Heart left ventricle (tissue), 16 donors: ENCODE measurements around the gene MFSD8. TPM values are rescaled to one million over a fixed set of nuclear protein-coding genes. Genes with fewer than 3 reads are reported as not detected.

Experiments
- ATAC-seq, 4 donors: fragments of 200-7000 bp; cut with Tn5 transposase; one replicate each; pipeline ENCODE4 v1.9.1; 2020 to 2022; ENCODE audit warnings: moderate library complexity in 4 of 4, mild to moderate bottlenecking in 3 of 4, moderate number of reproducible peaks in 1 of 4
- DNase-seq, 5 donors: peaks; one replicate each; pipeline ENCODE4 v3.0.0-alpha.2; 2020
- H3K27ac ChIP-seq, 12 donors: fragments of 200-600 bp; sonication (generic) in 4 of 12; one replicate each; pipeline versions ENCODE4 v1.5.0 to v1.8.0; 2016 to 2022; ENCODE audit warnings: mild to moderate bottlenecking in 2 of 12
- H3K27me3 ChIP-seq, 9 donors: fragments of 200-600 bp; sonication (generic) in 2 of 9; one replicate each; pipeline versions ENCODE4 v1.5.1 to v1.8.0; 2016 to 2022; ENCODE audit warnings: mild to moderate bottlenecking in 3 of 9
- H3K36me3 ChIP-seq, 9 donors: fragments of 200-600 bp; sonication (generic) in 2 of 9; one replicate each; pipeline versions ENCODE4 v1.5.0 to v1.8.0; 2018 to 2022; ENCODE audit warnings: mild to moderate bottlenecking in 2 of 9
- H3K4me1 ChIP-seq, 12 donors: fragments of 200-600 bp; sonication (generic) in 4 of 12; one replicate each; pipeline versions ENCODE4 v1.5.0 to v1.8.0; 2016 to 2022; ENCODE audit warnings: mild to moderate bottlenecking in 3 of 12
- H3K4me3 ChIP-seq, 12 donors: fragments of 200-600 bp; sonication (generic) in 4 of 12; one replicate each; pipeline versions ENCODE4 v1.5.0 to v1.8.0; 2017 to 2022; ENCODE audit warnings: mild to moderate bottlenecking in 9 of 12, moderate library complexity in 4 of 12
- H3K9me3 ChIP-seq, 12 donors: fragments of 200-600 bp; sonication (generic) in 4 of 12; one replicate each; pipeline versions ENCODE4 v1.5.0 to v1.8.0; 2016 to 2022; ENCODE audit warnings: mild to moderate bottlenecking in 1 of 12
- CTCF ChIP-seq, 12 donors: fragments of 200-600 bp; sonication (generic) in 4 of 12; IDR thresholded peaks; one replicate each; pipeline versions ENCODE4 v1.5.0 to v1.8.0; 2018 to 2022; ENCODE audit warnings: antibody characterized with exemption in 12 of 12, mild to moderate bottlenecking in 5 of 12
- POLR2A ChIP-seq, 2 donors: fragments of 450-650 bp; IDR thresholded peaks; one replicate each; pipeline ENCODE4 v1.6.1; 2017; ENCODE audit warnings: antibody characterized with exemption in 2 of 2, mild to moderate bottlenecking in 2 of 2, moderate library complexity in 2 of 2
- WGBS, 4 donors: extraction: QIAGEN DNeasy Blood & Tissue Kit in 2 of 4; methylation state at CpG; one replicate each; pipeline versions ENCODE4 v1.1.5 to v1.1.7; 2013 to 2018; 5-methylcytosine and 5-hydroxymethylcytosine counted together
- intact Hi-C, 10 donors: fragments of 100-400 bp; cut with DNase I; formaldehyde crosslinking; loops; one replicate each; pipeline versions ENCODE4 v1.11.1 to v1.14.2; 2022
- long read RNA-seq, 3 donors: library from polyadenylated mRNA; unstranded; transcript quantifications; one replicate each; pipeline ENCODE4 v2.0.0, GENCODE V29; 2020 to 2021
- polyA plus RNA-seq, 2 donors: library from polyadenylated mRNA; stranded (reverse); fragments of 200-250 nt; gene quantifications; one replicate each; pipeline ENCODE4 v1.2.3, GENCODE V29; 2013
- total RNA-seq, 9 donors: library from RNA; depleted of rRNA in 2 of 9; stranded (reverse); fragments of >200 nt in 2 of 9; fragmentation: NEBNext Ultra II Directional in 3 of 9; extraction: Animal tissue kit (Norgen Biotek cat#: 25700) in 3 of 9; gene quantifications; one replicate each; pipeline versions ENCODE4 v1.1.0 to v1.2.4, GENCODE V29; 2016 to 2023
- donor health status: ischemic (EF 13 %, LVEDD 7.1; RV severe dilation, severe dysfunction).
- donor health status: healthy with polysubstance abuse.
- donor health status: DM: no; HTN: yes; CAD: no.
- donor health status: DM: no; HTN: no; CAD: no.
- donor health status: ischemic (EF 25% LVEDD 6.9; RV normal size, moderate dysfunction).
- donor health status: ischemic (EF 25% LVEDD 5.7; RV mildly dilated, moderate dysfunction).
- donor health status: healthy.
- donor health status: DM: yes; HTN: yes; CAD: no.
- donor health status: ischemic (EF 35%, LVEDD 5.7; RV mildly dilated, moderate dysfunction).
- donor health status: nonischemic (EF 11% LVEDD 7.7; RV severe dilation, severe dysfunction).
- donor health status: DM: yes; HTN: yes; CAD: no.
- donor health status: PGD.
- donor health status: ischemic (EF 29% LVEDD 5.4; RV normal size, mild dysfunction).
- donor health status: nonischemic (EF 23%, LVEDD 6.1; RV moderate dilation, normal function).

Gene MFSD8
- total RNA-seq (10 to 100 TPM in 5 of 9 donors, 1 to 10 TPM in 4; 6.1 to 17.4 (median 10.3) TPM), polyA plus RNA-seq (1 to 10 TPM; 4.1 to 7.3 TPM)
- long read RNA-seq, donor 1, full-length matches to known transcripts, result 6 of 8 reads
- long read RNA-seq, donor 1, partial matches to known transcripts, result 1 of 8 reads
- long read RNA-seq, donor 1, other reads (novel, unspliced or antisense), result 1 of 8 reads
- long read RNA-seq, donor 2, full-length matches to known transcripts, result 21 of 30 reads
- long read RNA-seq, donor 2, partial matches to known transcripts, result 0 of 30 reads
- long read RNA-seq, donor 2, other reads (novel, unspliced or antisense), result 9 of 30 reads
- long read RNA-seq, donor 3, full-length matches to known transcripts, result 4 of 4 reads
- long read RNA-seq, donor 3, partial matches to known transcripts, result 0 of 4 reads
- long read RNA-seq, donor 3, other reads (novel, unspliced or antisense), result 0 of 4 reads

- ATAC-seq (peak; percentile 95 to 99 (median 98)), DNase-seq (peak; percentile 98 to 100 (median 100))
- H3K27ac ChIP-seq, result peak within 1 kb of the TSS; percentile 85 to 97 (median 94)
- peak within 1 kb of the TSS; percentile 73 to 94 (median 80) for H3K4me3 ChIP-seq
- TF ChIP-seq CTCF (IDR thresholded peaks at IDR 0.05) (peak in 11 of 12 donors; percentile 8 to 60 (median 47)), POLR2A (IDR thresholded peaks at IDR 0.05) (peak in 1 of 2 donors; percentile 70)
- no peaks in the 10 kb centered on the region for H3K36me3 ChIP-seq
- no peaks in the 10 kb centered on the region for H3K9me3 ChIP-seq
- H3K27me3 ChIP-seq, result no peaks in the 10 kb centered on the region
- intact Hi-C loops, result loop anchor here in 6 of 10 donors (2.0 to 10.0 kb wide), 6 partner anchors 80 to 182 kb away; partner anchors contain the start of genes HSPA4L (in 4 of the 6), PLK4 (in 4 of the 6) and LARP1B (in 1 of the 6)
- 0 to 1% (median 1%) methylated on average over 34 to 69 of the region's 69 CpGs for WGBS, 4 donors
- H3K4me1 ChIP-seq, result peaks cover 0 to 46% (median 16%) of the 10 kb centered on the region in 12 donors
These were observed at the start of gene MFSD8, which contains the start of gene ABHD18 for GRCh38 chr4:127965062-127965802. Gene MFSD8 (minus strand): TSS chr4:127965173. CDS start chr4:127965133, 40 bp downstream. Gene ABHD18 (plus strand): TSS chr4:127965406. CDS start chr4:127982956, 17,550 bp downstream.

- Histone ChIP-seq H3K36me3 (peaks cover 0 to 76% (median 30%) of the 10 kb centered on the region in 9 donors), H3K27ac (no peak overlapping the region), H3K27me3 (no peaks in the 10 kb centered on the region), H3K4me3 (no peak overlapping the region), H3K9me3 (no peaks in the 10 kb centered on the region), H3K4me1 (no peaks in the 10 kb centered on the region)
- WGBS, 4 donors, result 78 to 86% (median 80%) methylated on average over 3 of the region's 3 CpGs
- no peak for DNase-seq
- ATAC-seq, result no peak
- intact Hi-C loops, result no loop called here
- TF ChIP-seq POLR2A (IDR thresholded peaks at IDR 0.05), result no peak
- TF ChIP-seq CTCF (IDR thresholded peaks at IDR 0.05), result no peak
These were observed 44.5 kb upstream of the MFSD8 start for GRCh38 chr4:128009428-128009827.

- H3K27me3 ChIP-seq, result no peaks in the 10 kb centered on the region
- WGBS, 4 donors, result 90 to 96% (median 94%) methylated on average over 5 of the region's 5 CpGs
- intact Hi-C loops, result no loop called here
- DNase-seq (no peak), ATAC-seq (no peak)
- no peaks in the 10 kb centered on the region for H3K4me1 ChIP-seq
- no peaks in the 10 kb centered on the region for H3K9me3 ChIP-seq
- no peak for TF ChIP-seq POLR2A (IDR thresholded peaks at IDR 0.05)
- no peak for TF ChIP-seq CTCF (IDR thresholded peaks at IDR 0.05)
- H3K27ac ChIP-seq, result no peak overlapping the region
- no peak overlapping the region for H3K4me3 ChIP-seq
- H3K36me3 ChIP-seq, result peaks cover 0 to 61% (median 22%) of the 10 kb centered on the region in 9 donors
These were observed 41.6 kb upstream of the MFSD8 start for GRCh38 chr4:128006592-128006991.
